Epithelial cell of alveolus of lung (primary cell): ENCODE measurements around the gene ZNF17. TPM values are rescaled to one million over a fixed set of nuclear protein-coding genes. Genes with fewer than 3 reads are reported as not detected.

Experiments
- total RNA-seq: library from RNA; depleted of rRNA; stranded (reverse); fragments of >200 nt; gene quantifications from 2 replicates; pipeline ENCODE4 v1.2.1, GENCODE V29; 2015

Gene ZNF17
- 3.2 and 9.5 TPM in 2 replicates for total RNA-seq

DNA sequence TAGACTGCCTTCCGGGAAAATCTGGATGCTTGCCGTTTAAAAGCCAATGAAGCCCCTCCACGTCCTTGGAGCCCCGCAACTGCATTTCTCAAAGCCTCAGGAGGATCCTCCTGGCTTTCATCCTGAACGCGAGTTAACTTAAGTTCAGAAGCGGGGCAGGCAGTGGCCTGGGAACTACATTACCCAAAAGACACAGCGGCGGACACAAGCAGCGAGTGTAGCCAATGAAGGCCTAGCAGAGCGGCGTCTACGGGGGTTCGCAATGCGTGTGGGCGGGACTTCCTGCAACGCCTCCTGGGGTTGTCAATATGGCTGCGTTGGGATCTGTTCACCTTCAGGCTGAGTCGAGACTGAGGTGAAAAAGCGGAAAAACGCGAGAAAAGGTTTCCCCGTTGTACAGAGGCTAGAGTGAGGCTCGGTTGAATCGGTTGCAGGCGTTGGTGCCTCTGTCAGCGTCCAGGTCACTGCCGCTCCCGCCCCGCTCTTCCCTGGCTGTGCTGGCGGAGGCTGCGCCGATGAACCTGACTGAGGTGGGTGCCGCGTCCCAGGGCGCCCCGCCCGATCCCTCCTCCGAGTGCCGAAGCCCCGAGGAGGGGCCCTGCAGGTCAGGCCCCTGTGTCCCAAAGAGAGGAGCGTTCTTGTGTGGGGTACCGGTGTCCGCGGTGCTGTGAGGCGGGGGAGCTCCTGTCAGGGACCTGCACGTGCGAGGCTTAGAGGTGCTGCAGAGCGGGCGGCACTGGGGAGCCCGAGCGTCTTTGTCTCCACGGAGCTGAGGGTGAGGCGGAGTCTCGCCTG lies at the start of gene ZNF17:
Gene ZNF17, plus strand, starts transcription at position 285 of the 795 bp plus-strand sequence. CDS start 2,455 bp downstream, outside the sequence.

GRCh38 chr19:57362997-57363687 lies 47.8 kb upstream of the ZNF17 start, which contains the start of the genes TRAPPC2B and ZNF547:
TSS of gene TRAPPC2B (plus strand) at chr19:57363551. CDS start at chr19:57364834, 1,283 bp downstream.
TSS of gene ZNF547 (plus strand) at chr19:57363551. CDS start at chr19:57368556, 5,005 bp downstream.

DNA sequence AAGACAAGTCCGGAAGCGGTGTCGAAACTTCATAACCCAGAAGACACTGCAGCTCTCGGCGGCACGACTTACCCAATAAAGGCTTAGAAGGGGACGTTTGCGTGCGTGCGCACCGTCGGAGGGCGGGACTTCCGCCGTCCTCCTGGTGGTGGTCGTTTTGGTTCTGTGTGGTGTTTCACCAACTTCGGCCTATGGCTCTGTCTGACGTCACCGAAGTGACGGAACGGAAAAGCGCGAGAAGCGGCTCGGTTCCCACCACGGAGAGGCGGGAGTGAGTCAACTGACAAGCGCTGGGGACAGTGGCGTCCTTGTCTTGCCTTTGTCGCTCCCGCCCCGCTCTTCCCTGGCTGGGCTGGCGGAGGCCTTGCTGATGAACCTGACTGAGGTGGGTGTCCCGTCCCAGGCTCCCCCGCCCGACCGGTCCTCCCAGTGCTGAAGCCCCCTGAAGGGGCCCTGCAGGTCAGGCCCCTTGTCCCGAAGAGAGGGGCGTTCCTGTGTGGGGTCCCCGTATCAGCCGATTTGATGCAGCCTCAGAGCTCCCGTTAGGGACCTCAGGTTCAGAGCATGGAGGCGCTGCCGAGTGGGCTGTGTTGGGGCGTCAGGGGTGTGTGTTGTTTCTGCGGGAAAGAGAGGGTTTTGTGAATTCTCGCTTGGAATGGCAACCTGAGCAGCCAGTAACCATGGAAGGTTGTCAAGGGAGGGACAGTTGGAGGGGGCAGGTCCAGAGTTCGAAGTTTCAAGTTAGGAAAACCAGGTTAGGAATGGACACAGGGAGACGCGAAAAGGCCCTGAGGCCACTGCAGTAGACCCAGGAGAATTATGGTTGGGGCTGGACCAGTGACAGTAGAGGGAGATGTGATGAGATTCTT lies 21.0 kb upstream of the ZNF17 start, which contains the start of gene ZNF548:
Gene ZNF548, plus strand, starts transcription at position 125 of the 869 bp plus-strand sequence. Its CDS starts 246 bp downstream, at position 371.

DNA sequence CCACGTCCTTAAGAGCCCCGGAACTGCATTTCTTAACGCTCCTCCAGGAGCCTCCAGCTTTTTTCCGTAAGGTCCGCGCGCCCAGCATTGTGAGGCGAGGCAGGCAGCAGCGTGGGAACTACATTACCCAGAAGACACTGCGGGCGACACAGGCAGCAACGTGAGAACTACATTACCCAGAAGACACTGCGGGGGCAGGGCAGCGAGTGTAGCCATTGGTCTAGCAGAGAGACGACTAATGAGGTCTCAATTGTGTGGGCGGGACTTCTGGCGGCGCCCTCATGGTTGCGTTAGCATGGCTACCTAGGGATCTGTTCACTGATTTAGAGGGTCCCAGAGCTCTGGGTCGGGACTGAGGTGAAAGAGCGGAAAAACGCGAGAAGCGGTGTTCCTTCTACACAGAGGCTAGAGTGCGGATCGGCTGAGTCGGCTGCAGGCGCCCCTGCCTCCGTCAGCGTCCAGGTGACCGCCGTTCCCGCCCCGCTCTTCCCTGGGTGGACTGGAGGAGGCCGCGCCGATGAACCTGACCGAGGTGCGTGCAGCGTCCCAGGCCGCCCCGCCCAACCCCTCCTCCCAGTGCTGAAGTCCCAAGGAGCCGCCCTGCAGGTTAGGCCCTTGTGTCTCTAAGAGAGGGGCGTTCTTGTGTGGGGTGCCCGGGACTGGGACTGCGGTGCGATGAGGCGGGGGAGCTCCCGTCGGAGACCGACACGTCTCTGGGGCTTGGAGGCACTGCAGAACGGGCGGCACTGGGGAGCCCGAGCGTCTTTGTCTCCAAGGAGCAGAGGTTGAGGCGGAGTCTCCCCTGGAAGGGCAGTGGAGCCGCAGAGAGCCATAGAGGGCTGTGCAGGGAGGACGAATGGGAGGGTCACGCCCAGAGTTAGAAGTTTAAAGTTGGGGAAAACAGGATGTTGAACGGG lies 24.4 kb downstream of the ZNF17 start, which contains the start of gene ZNF749:
Gene ZNF749, plus strand, starts transcription at position 264 of the 917 bp plus-strand sequence. Its CDS starts 254 bp downstream, at position 518.

Other genes starting within 250 kb of the ZNF17 start
- not detected in 2 replicates for gene DUXA, start 243.7 kb upstream of the ZNF17 start, total RNA-seq
- 16.3 and 23.6 TPM in 2 replicates for gene ZNF264, start 219.7 kb upstream of the ZNF17 start, total RNA-seq
- gene AURKC, start 180.1 kb upstream of the ZNF17 start, total RNA-seq = 1.4 and 6.9 TPM in 2 replicates
- 7.3 and 13.3 TPM in 2 replicates for gene ZNF805, start 170.5 kb upstream of the ZNF17 start, total RNA-seq
- 29.3 and 55.3 TPM in 2 replicates for gene ZNF460, start 130.7 kb upstream of the ZNF17 start, total RNA-seq
- gene ZNF543, start 90.7 kb upstream of the ZNF17 start, total RNA-seq = 5.3 and 8.2 TPM in 2 replicates
- 4.9 and 13.0 TPM in 2 replicates for gene ZNF304, start 59.9 kb upstream of the ZNF17 start, total RNA-seq
- gene TRAPPC2B, start 47.6 kb upstream of the ZNF17 start, total RNA-seq = 18.5 and 37.4 TPM in 2 replicates
- gene ZNF547, start 47.6 kb upstream of the ZNF17 start, total RNA-seq = 0.78 and 3.0 TPM in 2 replicates
- 6.1 and 9.8 TPM in 2 replicates for gene ZNF548, start 21.3 kb upstream of the ZNF17 start, total RNA-seq
- gene ZNF749, start 24.2 kb downstream of the ZNF17 start, total RNA-seq = 6.9 and 7.2 TPM in 2 replicates
- 0.13 and 1.9 TPM in 2 replicates for gene VN1R1, start 46.0 kb downstream of the ZNF17 start, total RNA-seq
- gene ZNF772, start 66.4 kb downstream of the ZNF17 start, total RNA-seq = 9.1 and 11.4 TPM in 2 replicates
- 14.4 and 14.5 TPM in 2 replicates for gene ZNF419, start 76.6 kb downstream of the ZNF17 start, total RNA-seq
- gene ZNF773, start 88.8 kb downstream of the ZNF17 start, total RNA-seq = 8.0 and 42.8 TPM in 2 replicates
- 3.7 and 4.1 TPM in 2 replicates for gene ZNF549, start 116.2 kb downstream of the ZNF17 start, total RNA-seq
- gene ZNF550, start 148.7 kb downstream of the ZNF17 start, total RNA-seq = 4.0 and 8.1 TPM in 2 replicates
- 3.9 and 5.4 TPM in 2 replicates for gene ZNF416, start 167.8 kb downstream of the ZNF17 start, total RNA-seq
- 7.1 and 9.8 TPM in 2 replicates for gene ZIK1, start 173.0 kb downstream of the ZNF17 start, total RNA-seq
- gene ZNF530, start 188.7 kb downstream of the ZNF17 start, total RNA-seq = 1.8 and 4.3 TPM in 2 replicates
- gene ZNF134, start 203.1 kb downstream of the ZNF17 start, total RNA-seq = 16.9 and 32.7 TPM in 2 replicates
- 6.7 and 11.2 TPM in 2 replicates for gene ZNF211, start 222.0 kb downstream of the ZNF17 start, total RNA-seq